Activated CD4-positive, alpha-beta T cell treated with anti-CD3 and anti-CD28 coated beads, Interleukin-2, amount 50 U/mL, for 4 hours (primary cell): ENCODE measurements around the gene CHRNB2.

ENCODE experiments used
- DNase-seq, 2 experiments: peaks; one replicate each; pipeline ENCODE4 v3.0.0-alpha.2; 2020

CHRNB2 gene

GRCh38 chr1:154611150-154611862, 43.7 kb downstream of the CHRNB2 start:
- DNase-seq: no peak

- DNase-seq: no peak
Observed at GRCh38 chr1:154614247-154614646, 46.7 kb downstream of the CHRNB2 start.

- DNase-seq: no peak
Observed at GRCh38 chr1:154614901-154615300, 47.3 kb downstream of the CHRNB2 start.

DNA sequence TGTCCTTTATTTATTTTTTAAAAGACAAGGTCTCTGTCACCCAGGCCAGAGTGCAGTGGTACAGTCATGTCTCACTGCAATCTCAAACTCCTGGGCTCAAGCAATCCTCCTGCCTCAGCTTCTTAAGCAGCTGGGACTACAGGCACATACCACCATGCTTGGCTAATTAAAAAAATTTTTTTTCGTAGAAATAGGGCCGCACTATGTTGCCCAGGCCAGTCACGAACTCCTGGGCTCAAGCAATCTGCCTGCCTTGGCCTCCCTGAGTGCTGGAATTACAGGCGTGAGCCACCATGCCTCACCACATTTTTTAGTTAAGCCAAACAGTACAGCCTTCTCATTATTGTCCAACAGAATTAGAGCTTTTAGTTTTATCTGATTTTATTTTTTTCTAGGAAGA, 47.8 kb downstream of the CHRNB2 start:
- DNase-seq: no peak

DNA sequence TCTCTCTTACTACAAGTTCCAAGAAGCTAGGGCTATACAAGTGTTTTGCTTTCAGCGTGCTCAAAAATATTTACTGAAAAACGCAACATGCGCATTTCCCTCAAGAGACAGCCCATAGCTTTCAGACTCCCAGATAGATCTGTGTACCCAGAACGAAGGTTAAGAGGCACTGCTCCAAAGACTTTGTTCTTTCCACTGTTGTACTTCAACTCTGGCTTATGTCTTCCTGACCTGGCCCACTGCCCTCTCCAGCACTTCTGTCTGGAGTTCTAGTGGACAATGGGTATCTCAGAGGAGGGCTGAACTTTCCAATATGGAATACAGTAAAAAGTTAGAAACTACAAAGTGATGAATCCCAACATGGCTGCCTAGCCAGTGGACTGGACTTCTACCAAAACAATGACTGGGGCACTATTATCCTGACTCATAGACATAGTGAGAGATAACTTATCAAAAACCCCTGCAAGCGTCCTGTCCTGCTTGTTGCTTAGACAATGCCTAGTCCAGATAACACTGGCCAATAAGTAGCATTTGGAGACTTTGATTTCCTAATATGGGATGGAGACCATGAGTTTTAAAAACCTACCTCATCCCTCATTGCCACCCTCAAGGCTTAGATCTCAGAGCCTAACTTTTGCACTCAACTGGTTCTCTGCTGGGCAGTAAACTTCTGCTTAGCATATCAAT, 49.2 kb downstream of the CHRNB2 start:
- DNase-seq: no peak

- DNase-seq: no peak
Observed at GRCh38 chr1:154619181-154619948, 51.8 kb downstream of the CHRNB2 start.

- no peak for DNase-seq
Observed at GRCh38 chr1:154620751-154621150, 53.2 kb downstream of the CHRNB2 start.

GRCh38 chr1:154621875-154622274, 54.3 kb downstream of the CHRNB2 start:
- DNase-seq: no peak

DNA sequence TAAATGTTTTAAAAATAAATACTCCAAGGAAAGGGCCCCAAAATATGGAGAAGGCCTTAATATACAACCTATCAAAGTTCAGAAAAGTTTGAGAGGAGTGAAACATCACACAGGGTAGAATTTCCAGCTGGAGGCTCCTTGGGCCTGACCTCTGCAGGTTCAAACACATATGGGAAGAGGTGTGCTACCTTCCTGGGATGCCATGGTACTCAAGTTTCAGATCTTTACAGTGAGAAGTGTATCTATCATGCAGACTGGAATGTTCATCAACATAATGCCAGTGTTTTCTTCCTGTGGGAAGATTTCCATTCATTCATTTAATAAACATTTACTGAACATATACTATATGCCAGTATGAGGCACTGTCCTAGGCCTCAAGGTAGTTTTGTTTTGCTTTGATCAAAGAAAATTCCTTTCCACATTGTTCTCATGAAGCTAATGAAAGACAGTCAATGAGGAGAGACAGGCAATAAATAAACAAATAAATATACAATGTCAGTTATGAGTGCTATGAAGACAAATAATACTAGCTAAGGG, 55.0 kb downstream of the CHRNB2 start:
- no peak for DNase-seq

DNA sequence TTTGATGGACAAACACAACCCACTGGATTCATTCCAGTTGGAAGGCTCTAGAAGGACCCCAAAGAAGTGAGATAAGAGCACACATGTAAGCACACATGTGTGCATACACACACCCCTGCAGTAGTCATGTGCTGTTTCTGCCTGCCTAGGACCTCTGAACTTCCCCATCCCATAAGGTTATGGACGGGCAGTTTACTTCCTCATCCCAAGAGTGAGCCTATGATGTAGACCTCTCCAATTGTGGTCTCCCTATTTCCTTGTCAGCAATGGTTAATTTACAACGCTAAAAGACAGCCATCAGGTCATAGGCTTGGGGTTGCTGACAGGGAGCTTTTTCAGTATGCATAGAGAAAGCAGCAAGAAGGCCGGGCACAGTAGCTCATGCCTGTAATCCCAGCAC, 55.8 kb downstream of the CHRNB2 start:
- DNase-seq: no peak

DNA sequence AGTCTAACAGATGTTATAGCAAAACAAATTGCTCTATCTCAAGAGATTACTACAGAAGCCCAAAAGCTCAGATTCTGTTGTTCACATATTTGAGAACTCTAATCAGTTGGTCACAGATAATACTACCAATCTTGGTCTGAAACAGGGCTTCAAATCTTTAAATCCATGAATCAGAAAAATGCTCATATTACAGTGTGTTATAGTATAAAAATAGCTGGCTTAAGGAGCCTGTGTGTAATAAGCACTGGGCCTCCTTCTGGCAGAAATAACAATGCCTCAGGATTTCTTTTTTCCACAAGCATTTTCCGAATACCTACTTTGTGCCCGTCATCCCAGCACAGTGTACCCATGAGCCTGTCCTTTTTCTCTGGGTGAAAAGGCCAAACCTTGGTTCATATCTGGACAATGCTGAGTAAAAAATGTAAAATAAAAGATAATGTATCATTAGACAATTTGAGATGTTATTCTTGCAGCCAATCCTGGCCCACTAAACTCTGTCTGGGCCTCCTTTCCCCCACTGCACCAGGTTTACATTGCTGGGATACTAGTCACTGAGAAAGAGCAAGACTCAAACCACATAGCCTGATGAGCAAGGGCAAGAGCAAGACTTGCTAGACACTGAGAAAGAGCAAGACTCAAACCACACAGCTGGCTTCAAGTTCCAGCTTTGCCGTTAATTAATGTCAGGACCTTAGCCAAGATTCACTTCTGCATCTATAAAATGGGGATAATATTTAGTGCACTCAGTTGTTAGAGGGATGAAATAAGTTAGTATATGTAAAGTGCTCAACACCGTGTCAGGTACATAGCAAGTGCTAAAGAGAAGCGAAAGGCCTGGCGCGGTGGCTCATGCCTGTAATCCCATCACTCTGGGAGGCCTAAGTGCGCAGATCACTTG, 57.4 kb downstream of the CHRNB2 start:
- DNase-seq: no peak

- DNase-seq: no peak
Observed at GRCh38 chr1:154626456-154627256, 59.1 kb downstream of the CHRNB2 start.

DNA sequence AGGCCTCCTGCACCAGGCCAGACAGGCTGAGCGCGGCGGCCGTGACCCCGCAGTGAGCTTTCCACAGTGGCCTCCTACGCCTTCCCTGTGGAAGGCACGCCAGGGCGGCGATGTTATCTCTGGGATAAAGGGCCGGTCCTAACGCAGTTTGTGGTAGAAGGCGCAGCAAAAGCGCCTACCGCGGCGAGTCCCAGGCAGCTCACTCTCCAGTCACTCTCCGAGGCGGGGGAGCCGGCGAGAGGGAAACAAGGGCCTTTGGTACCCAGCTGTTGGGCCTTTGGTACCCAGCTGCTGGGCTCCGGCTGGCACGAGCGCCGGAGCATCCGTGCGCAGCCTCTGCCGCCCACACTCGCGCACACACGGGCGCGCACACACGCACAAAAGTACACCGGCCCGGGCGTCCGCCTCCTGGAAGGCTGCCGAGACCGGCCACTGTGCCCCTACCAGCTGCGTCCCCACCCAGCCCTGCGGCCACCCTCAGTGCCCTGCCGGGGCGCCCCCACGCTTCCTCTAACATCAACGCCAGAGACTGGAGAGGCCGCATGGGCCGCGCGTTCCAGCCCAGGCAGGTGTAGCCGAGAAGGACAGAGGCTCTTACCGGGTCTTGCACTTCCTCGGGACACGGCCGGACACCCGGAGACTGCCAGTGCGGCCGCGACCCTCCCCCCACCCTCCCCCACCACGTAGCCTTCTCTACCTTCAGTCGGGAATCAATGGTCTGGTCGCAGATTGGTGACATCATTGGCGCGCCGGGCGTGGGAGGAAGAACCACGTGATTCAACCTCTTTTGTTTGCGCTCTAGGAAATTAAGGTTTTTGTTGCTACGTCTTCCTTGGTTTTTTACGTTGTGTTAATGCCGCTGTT, 59.9 kb downstream of the CHRNB2 start:
- peak; percentile 94 to 96 for DNase-seq

GRCh38 chr1:154628121-154628405, 60.5 kb downstream of the CHRNB2 start:
- no peak for DNase-seq

- DNase-seq: no peak
Observed at GRCh38 chr1:154629061-154629674, 61.6 kb downstream of the CHRNB2 start.
